GM23338 (cell line): ENCODE results near the gene NPHP4. TPM values are rescaled to one million over a fixed set of nuclear protein-coding genes. Genes with fewer than 3 reads are reported as not detected.

Source experiments
- CTCF ChIP-seq, 2 experiments: fragments of 200-600 bp in 1 of 2; sonication (generic) in 1 of 2; conservative IDR thresholded peaks; 2 replicates each; pipeline versions ENCODE4 v1.5.1 to v1.6.1; 2016 to 2017; ENCODE audit warnings: antibody characterized with exemption in 2 of 2, low read depth in 2 of 2, mild to moderate bottlenecking in 2 of 2, moderate library complexity in 1 of 2
- JUNB ChIP-seq: IDR thresholded peaks from one replicate; pipeline ENCODE4 v1.6.1; 2016; ENCODE audit warnings: antibody characterized with exemption; ENCODE audit not compliant: unreplicated experiment
- NANOG ChIP-seq: IDR thresholded peaks from 2 replicates; pipeline ENCODE4 v1.6.1; 2016; ENCODE audit warnings: antibody characterized with exemption, borderline replicate concordance
- POLR2AphosphoS5 ChIP-seq: IDR thresholded peaks from 2 replicates; pipeline ENCODE4 v1.6.1; 2016; ENCODE audit warnings: antibody characterized with exemption, low read depth
- STAT1 ChIP-seq: IDR thresholded peaks from one replicate; pipeline ENCODE4 v1.6.1; 2016; ENCODE audit warnings: antibody characterized with exemption; ENCODE audit not compliant: unreplicated experiment
- ZNF331 ChIP-seq: fragments of 250-450 bp; sonication (Bioruptor Pico); IDR thresholded peaks from 2 replicates; pipeline ENCODE4 v1.5.0; 2020; ENCODE audit warnings: low read depth, mild to moderate bottlenecking, moderate library complexity
- polyA plus RNA-seq: library from polyadenylated mRNA; unstranded; fragments of >200 nt; fragmentation: Nextera tagmentation; extraction: Ambion mirVana; gene quantifications from 2 replicates; pipeline ENCODE4 v1.2.1, GENCODE V29; 2016
- total RNA-seq: library from RNA; depleted of rRNA; stranded (reverse); fragments of >200 nt; shearing (Covaris generic); gene quantifications from 2 replicates; pipeline ENCODE4 v1.2.3, GENCODE V29; 2014
- TF ChIP-seq, protein P1 (sequence below): fragments of 250-450 bp; sonication (Bioruptor Pico); IDR thresholded peaks from 2 replicates; pipeline ENCODE4 v1.5.0; 2020; ENCODE audit warnings: mild to moderate bottlenecking, moderate library complexity
- TF ChIP-seq, protein P2 (sequence below): IDR thresholded peaks from one replicate; pipeline ENCODE4 v1.6.1; 2018; ENCODE audit warnings: antibody characterized with exemption; ENCODE audit not compliant: unreplicated experiment

Gene NPHP4
- total and polyA plus RNA-seq, 2 experiments from 2014 or later = 2.5 to 12.4 TPM

DNA sequence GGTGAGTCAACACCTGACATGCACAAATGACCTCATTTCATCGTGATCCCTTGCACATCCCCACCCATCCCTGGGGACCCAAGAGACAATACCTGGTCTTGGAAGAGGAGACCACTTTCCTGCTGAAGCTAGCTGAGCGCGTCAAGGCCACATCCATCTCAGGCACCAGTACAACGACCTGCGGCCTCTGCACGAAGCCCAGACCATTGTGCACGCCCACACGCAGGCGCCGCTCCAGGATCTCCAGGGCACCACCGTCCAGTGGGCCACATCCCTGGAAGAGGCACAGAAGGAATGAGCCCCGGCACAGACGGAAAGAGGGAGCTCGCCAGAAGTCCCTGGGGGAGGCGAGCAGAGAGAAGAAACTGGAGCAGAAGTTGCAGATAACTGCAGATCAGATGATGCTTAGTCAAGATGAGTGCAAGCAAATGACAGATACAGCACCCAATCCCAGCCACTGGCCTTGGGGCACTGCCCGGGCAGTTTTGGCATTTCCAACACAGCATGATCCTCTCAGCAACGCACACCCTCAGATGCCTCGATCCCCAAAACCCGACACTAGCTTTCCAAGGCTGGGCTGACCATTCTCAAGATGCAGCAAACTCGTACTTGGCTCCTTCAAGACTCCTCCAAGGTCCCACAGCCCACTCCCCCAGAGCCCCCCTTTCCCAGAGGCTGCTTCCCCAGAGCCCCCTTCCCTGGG is 44.1 kb downstream of the NPHP4 start (continued):
- TF ChIP-seq, protein P1, sequence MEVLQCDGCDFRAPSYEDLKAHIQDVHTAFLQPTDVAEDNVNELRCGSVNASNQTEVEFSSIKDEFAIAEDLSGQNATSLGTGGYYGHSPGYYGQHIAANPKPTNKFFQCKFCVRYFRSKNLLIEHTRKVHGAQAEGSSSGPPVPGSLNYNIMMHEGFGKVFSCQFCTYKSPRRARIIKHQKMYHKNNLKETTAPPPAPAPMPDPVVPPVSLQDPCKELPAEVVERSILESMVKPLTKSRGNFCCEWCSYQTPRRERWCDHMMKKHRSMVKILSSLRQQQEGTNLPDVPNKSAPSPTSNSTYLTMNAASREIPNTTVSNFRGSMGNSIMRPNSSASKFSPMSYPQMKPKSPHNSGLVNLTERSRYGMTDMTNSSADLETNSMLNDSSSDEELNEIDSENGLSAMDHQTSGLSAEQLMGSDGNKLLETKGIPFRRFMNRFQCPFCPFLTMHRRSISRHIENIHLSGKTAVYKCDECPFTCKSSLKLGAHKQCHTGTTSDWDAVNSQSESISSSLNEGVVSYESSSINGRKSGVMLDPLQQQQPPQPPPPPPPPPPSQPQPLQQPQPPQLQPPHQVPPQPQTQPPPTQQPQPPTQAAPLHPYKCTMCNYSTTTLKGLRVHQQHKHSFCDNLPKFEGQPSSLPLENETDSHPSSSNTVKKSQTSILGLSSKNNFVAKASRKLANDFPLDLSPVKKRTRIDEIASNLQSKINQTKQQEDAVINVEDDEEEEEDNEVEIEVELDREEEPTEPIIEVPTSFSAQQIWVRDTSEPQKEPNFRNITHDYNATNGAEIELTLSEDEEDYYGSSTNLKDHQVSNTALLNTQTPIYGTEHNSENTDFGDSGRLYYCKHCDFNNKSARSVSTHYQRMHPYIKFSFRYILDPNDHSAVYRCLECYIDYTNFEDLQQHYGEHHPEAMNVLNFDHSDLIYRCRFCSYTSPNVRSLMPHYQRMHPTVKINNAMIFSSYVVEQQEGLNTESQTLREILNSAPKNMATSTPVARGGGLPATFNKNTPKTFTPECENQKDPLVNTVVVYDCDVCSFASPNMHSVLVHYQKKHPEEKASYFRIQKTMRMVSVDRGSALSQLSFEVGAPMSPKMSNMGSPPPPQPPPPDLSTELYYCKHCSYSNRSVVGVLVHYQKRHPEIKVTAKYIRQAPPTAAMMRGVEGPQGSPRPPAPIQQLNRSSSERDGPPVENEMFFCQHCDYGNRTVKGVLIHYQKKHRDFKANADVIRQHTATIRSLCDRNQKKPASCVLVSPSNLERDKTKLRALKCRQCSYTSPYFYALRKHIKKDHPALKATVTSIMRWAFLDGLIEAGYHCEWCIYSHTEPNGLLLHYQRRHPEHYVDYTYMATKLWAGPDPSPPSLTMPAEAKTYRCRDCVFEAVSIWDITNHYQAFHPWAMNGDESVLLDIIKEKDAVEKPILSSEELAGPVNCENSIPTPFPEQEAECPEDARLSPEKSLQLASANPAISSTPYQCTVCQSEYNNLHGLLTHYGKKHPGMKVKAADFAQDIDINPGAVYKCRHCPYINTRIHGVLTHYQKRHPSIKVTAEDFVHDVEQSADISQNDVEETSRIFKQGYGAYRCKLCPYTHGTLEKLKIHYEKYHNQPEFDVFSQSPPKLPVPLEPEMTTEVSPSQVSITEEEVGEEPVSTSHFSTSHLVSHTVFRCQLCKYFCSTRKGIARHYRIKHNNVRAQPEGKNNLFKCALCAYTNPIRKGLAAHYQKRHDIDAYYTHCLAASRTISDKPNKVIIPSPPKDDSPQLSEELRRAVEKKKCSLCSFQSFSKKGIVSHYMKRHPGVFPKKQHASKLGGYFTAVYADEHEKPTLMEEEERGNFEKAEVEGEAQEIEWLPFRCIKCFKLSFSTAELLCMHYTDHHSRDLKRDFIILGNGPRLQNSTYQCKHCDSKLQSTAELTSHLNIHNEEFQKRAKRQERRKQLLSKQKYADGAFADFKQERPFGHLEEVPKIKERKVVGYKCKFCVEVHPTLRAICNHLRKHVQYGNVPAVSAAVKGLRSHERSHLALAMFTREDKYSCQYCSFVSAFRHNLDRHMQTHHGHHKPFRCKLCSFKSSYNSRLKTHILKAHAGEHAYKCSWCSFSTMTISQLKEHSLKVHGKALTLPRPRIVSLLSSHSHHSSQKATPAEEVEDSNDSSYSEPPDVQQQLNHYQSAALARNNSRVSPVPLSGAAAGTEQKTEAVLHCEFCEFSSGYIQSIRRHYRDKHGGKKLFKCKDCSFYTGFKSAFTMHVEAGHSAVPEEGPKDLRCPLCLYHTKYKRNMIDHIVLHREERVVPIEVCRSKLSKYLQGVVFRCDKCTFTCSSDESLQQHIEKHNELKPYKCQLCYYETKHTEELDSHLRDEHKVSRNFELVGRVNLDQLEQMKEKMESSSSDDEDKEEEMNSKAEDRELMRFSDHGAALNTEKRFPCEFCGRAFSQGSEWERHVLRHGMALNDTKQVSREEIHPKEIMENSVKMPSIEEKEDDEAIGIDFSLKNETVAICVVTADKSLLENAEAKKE (CRISPR knock-in tag) = no peak
- no peak for TF ChIP-seq JUNB
- TF ChIP-seq CTCF (conservative IDR thresholded peaks at IDR 0.05; ENCODE audit: low read depth in 2 of 2) = no peak
- TF ChIP-seq, protein P2, sequence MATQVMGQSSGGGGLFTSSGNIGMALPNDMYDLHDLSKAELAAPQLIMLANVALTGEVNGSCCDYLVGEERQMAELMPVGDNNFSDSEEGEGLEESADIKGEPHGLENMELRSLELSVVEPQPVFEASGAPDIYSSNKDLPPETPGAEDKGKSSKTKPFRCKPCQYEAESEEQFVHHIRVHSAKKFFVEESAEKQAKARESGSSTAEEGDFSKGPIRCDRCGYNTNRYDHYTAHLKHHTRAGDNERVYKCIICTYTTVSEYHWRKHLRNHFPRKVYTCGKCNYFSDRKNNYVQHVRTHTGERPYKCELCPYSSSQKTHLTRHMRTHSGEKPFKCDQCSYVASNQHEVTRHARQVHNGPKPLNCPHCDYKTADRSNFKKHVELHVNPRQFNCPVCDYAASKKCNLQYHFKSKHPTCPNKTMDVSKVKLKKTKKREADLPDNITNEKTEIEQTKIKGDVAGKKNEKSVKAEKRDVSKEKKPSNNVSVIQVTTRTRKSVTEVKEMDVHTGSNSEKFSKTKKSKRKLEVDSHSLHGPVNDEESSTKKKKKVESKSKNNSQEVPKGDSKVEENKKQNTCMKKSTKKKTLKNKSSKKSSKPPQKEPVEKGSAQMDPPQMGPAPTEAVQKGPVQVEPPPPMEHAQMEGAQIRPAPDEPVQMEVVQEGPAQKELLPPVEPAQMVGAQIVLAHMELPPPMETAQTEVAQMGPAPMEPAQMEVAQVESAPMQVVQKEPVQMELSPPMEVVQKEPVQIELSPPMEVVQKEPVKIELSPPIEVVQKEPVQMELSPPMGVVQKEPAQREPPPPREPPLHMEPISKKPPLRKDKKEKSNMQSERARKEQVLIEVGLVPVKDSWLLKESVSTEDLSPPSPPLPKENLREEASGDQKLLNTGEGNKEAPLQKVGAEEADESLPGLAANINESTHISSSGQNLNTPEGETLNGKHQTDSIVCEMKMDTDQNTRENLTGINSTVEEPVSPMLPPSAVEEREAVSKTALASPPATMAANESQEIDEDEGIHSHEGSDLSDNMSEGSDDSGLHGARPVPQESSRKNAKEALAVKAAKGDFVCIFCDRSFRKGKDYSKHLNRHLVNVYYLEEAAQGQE = no peak
- no peak for TF ChIP-seq STAT1
- no peak for TF ChIP-seq NANOG
- no peak for TF ChIP-seq POLR2AphosphoS5
- no peak for TF ChIP-seq ZNF331
